Choroid plexus epithelial cell (primary cell): ENCODE results near the gene SH3BGRL2.
"Not testable (repeated sequence)": the region's sequence is repeated elsewhere in the genome, so short reads cannot be mapped to it uniquely, and the experiment has no call there.

ENCODE experiments used
- DNase-seq: peaks from one replicate; pipeline ENCODE4 v3.0.0-alpha.2; 2010; ENCODE audit warnings: low read depth
- H3K4me3 ChIP-seq: 2 replicates; pipeline ENCODE4 v1.5.1; 2011; ENCODE audit warnings: low read depth, mild to moderate bottlenecking, control low read depth, low read length, moderate library complexity
- TF ChIP-seq, protein P1 (sequence below): conservative IDR thresholded peaks from 2 replicates; pipeline ENCODE4 v1.5.1; 2011; ENCODE audit warnings: low read depth, mild to moderate bottlenecking, control low read depth, inconsistent platforms, low read length, moderate library complexity

The SH3BGRL2 gene

GRCh38 chr6:79613912-79614311, 17.2 kb upstream of the SH3BGRL2 start:
- TF ChIP-seq, protein P1, sequence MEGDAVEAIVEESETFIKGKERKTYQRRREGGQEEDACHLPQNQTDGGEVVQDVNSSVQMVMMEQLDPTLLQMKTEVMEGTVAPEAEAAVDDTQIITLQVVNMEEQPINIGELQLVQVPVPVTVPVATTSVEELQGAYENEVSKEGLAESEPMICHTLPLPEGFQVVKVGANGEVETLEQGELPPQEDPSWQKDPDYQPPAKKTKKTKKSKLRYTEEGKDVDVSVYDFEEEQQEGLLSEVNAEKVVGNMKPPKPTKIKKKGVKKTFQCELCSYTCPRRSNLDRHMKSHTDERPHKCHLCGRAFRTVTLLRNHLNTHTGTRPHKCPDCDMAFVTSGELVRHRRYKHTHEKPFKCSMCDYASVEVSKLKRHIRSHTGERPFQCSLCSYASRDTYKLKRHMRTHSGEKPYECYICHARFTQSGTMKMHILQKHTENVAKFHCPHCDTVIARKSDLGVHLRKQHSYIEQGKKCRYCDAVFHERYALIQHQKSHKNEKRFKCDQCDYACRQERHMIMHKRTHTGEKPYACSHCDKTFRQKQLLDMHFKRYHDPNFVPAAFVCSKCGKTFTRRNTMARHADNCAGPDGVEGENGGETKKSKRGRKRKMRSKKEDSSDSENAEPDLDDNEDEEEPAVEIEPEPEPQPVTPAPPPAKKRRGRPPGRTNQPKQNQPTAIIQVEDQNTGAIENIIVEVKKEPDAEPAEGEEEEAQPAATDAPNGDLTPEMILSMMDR = no peak
- no peak overlapping the region for H3K4me3 ChIP-seq

GRCh38 chr6:79614326-79615305, 16.5 kb upstream of the SH3BGRL2 start:
- no peak for DNase-seq
- TF ChIP-seq, protein P1 = no peak

More at GRCh38 chr6:79613912-79614311, 17.2 kb upstream of the SH3BGRL2 start:
- no peak for DNase-seq

DNA sequence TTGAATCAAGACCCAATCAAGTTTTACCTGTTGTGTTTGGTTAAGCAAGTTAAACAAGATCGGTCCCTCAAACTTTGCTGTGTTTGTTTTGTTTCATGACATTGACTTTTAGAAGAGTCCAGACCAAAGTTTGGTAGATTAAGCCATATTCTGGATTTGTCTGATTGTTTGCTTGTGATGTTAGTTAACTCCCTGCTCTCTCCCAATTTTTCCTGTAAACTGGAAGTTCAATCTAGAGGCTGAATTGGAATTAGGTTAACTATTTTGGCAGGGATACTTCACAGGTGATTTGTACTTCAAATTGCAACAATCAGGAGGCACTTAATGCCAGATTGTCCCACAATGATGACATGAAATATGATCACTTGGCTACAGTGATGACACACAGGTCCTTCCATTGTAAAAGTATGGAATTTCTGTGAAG, 13.6 kb upstream of the SH3BGRL2 start:
- no peak overlapping the region for H3K4me3 ChIP-seq
- no peak for DNase-seq
- TF ChIP-seq, protein P1 = no peak

More at GRCh38 chr6:79614326-79615305, 16.5 kb upstream of the SH3BGRL2 start:
- no peak overlapping the region for H3K4me3 ChIP-seq

- not testable (repeated sequence) for H3K4me3 ChIP-seq, DNase-seq
Observed at GRCh38 chr6:79618425-79618824, 12.7 kb upstream of the SH3BGRL2 start.

GRCh38 chr6:79621579-79621978, 9.6 kb upstream of the SH3BGRL2 start:
- no peak overlapping the region for H3K4me3 ChIP-seq
- no peak for DNase-seq
- TF ChIP-seq, protein P1 = no peak

- no peak for DNase-seq
- TF ChIP-seq, protein P1 = no peak
- H3K4me3 ChIP-seq = no peak overlapping the region
Observed at GRCh38 chr6:79622364-79622763, 8.8 kb upstream of the SH3BGRL2 start.

DNA sequence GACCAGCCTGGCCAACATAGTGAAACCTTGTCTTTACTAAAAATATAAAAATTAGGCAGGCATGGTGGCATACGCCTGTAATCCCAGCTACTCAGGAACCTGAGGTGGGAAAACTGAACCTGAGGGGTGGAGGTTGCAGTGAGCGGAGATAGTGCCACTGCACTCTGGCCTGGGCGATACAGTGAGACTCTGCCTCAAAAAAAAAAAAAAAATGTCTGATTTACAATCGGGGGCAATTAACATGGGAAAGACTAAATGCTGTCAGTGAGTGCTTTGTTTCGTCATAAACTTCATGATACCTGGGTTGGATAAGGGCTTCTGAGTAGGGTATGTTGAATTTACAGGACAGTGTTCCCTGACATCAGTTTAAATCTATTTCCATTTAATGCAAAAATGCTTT, 8.0 kb upstream of the SH3BGRL2 start:
- TF ChIP-seq, protein P1 = no peak
- DNase-seq = no peak
- H3K4me3 ChIP-seq = no peak overlapping the region
